K562 (cell line): Measurements from ENCODE around the gene CACNA2D3. TPM values are rescaled to one million over a fixed set of nuclear protein-coding genes. Genes with fewer than 3 reads are reported as not detected.

Source experiments
- ATAC-seq: fragments of 200-7000 bp; cut with Tn5 transposase; 3 replicates; pipeline ENCODE4 v1.9.1; 2020; ENCODE audit warnings: moderate library complexity
- BruUV-seq: library from RNA; stranded (reverse); fragments of 400-500 nt; replicated peaks from 2 replicates; lab custom pipeline; 2021; lab: Mats Ljungman, UMichigan
- CTCF ChIA-PET: fragments of 300-600 bp; formaldehyde crosslinking; extraction: SDS; loops from one replicate; lab custom pipeline; 2021; ENCODE audit warnings: low intra/inter-chr PET ratio; lab: Yijun Ruan, JAX
- POLR2A ChIA-PET: fragments of 300-600, 350-650 bp; sonication (Branson Sonifier 250); formaldehyde crosslinking; extraction: SDS; loops from one replicate; lab custom pipeline; 2021; ENCODE audit warnings: antibody characterized with exemption, inconsistent platforms; lab: Yijun Ruan, JAX
- DNase-seq, 4 experiments: peaks; one replicate each; pipeline versions ENCODE4 v3.0.0 to v3.0.0-alpha.2; 2011 to 2018; ENCODE audit warnings: low spot score in 3 of 4, mixed read lengths in 3 of 4; ENCODE audit errors: extremely low read depth in 1 of 4
- FAIRE-seq: peaks from 2 replicates; lab custom pipeline; 2011; peaks lifted over from hg19 to GRCh38; lab: Jason Lieb, UNC
- H2AFZ ChIP-seq: 2 replicates; pipeline ENCODE4 v1.6.0; 2011; ENCODE audit warnings: low read depth, low read length, control low read depth, inconsistent platforms
- H3K27ac ChIP-seq: fragments of 200-600 bp; 3 replicates; pipeline ENCODE4 v1.8.0; 2011; ENCODE audit warnings: low read depth, mild to moderate bottlenecking, control low read depth, inconsistent platforms, low read length, moderate library complexity, mixed read lengths; ENCODE audit errors: extremely low read depth
- H3K27me3 ChIP-seq, 2 experiments: fragments of 300-600 bp in 1 of 2; 2 replicates in 1 of 2; 3 replicates in 1 of 2; pipeline versions ENCODE4 v1.6.0 to v1.8.0; 2011; ENCODE audit warnings: inconsistent platforms in 2 of 2, low read length in 2 of 2, mild to moderate bottlenecking in 1 of 2, mixed read lengths in 1 of 2, moderate library complexity in 1 of 2; ENCODE audit not compliant: control insufficient read depth in 2 of 2, insufficient read depth in 2 of 2
- H3K36me3 ChIP-seq: fragments of 300-600 bp; 3 replicates; pipeline ENCODE4 v1.8.0; 2011; ENCODE audit warnings: mild to moderate bottlenecking, low read length, inconsistent platforms; ENCODE audit not compliant: control insufficient read depth, insufficient read depth
- H3K4me1 ChIP-seq, 2 experiments: fragments of 200-600 bp in 1 of 2; replicated peaks in 1 of 2; 2 replicates in 1 of 2; 3 replicates in 1 of 2; pipeline versions ENCODE4 v1.5.1 to v1.8.0; 2011; ENCODE audit warnings: inconsistent platforms in 2 of 2, low read length in 2 of 2, mild to moderate bottlenecking in 1 of 2, mixed read lengths in 1 of 2, moderate library complexity in 1 of 2; ENCODE audit not compliant: control insufficient read depth in 2 of 2, insufficient read depth in 2 of 2
- H3K4me2 ChIP-seq: 2 replicates; pipeline ENCODE4 v1.6.1; 2011; ENCODE audit warnings: low read length, control low read depth, inconsistent platforms, mixed read lengths; ENCODE audit not compliant: insufficient read depth
- H3K4me3 ChIP-seq: fragments of 200-600 bp; sonication (generic), shearing (Covaris generic); 2 replicates; pipeline ENCODE4 v1.5.1; 2016; ENCODE audit warnings: control low read depth, inconsistent platforms
- H3K79me2 ChIP-seq: fragments of 200-600 bp; 3 replicates; pipeline ENCODE4 v1.8.0; 2011; ENCODE audit warnings: low read length, inconsistent platforms; ENCODE audit not compliant: control insufficient read depth, insufficient read depth
- H3K9ac ChIP-seq, 2 experiments: 2 replicates each; pipeline versions ENCODE4 v1.6.0 to v1.6.1; 2011; ENCODE audit warnings: low read depth in 2 of 2, low read length in 2 of 2, control low read depth in 1 of 2, inconsistent platforms in 1 of 2, mild to moderate bottlenecking in 1 of 2, mixed read lengths in 1 of 2; ENCODE audit not compliant: insufficient read depth in 1 of 2
- H3K9me1 ChIP-seq: one replicate; pipeline ENCODE4 v1.6.0; 2011; ENCODE audit warnings: inconsistent platforms, mild to moderate bottlenecking, low read length, moderate library complexity; ENCODE audit not compliant: control insufficient read depth, insufficient read depth
- H3K9me3 ChIP-seq: replicated peaks from 2 replicates; pipeline ENCODE4 v1.5.1; 2011; ENCODE audit warnings: low read depth, low read length, inconsistent platforms; ENCODE audit not compliant: control insufficient read depth, insufficient read depth
- H4K20me1 ChIP-seq: replicated peaks from 2 replicates; pipeline ENCODE4 v1.6.1; 2011; ENCODE audit warnings: low read length, inconsistent platforms, mixed read lengths; ENCODE audit not compliant: control insufficient read depth, insufficient read depth
- GMEB1 ChIP-seq: fragments of 250-450 bp; sonication (Bioruptor Pico); IDR thresholded peaks from 2 replicates; pipeline ENCODE4 v1.4.0; 2020; ENCODE audit warnings: mild to moderate bottlenecking
- JUND ChIP-seq, 2 experiments: IDR thresholded peaks; 2 replicates in 1 of 2; 3 replicates in 1 of 2; pipeline ENCODE4 v1.6.1; 2011; ENCODE audit warnings: borderline replicate concordance in 2 of 2, low read depth in 2 of 2, low read length in 2 of 2, improper control_type of control experiment in 1 of 2, missing biosample characterization in 1 of 2, missing genetic modification characterization in 1 of 2, missing genetic modification reagents in 1 of 2
- NCOA6 ChIP-seq: fragments of 450-650 bp; IDR thresholded peaks from 2 replicates; pipeline ENCODE4 v1.6.1; 2017; ENCODE audit warnings: mild to moderate bottlenecking
- SFPQ ChIP-seq: fragments of 200-400 bp; formaldehyde crosslinking; IDR thresholded peaks from 2 replicates; pipeline ENCODE4 v1.6.1; 2017; ENCODE audit warnings: mild to moderate bottlenecking, low read depth, low read length, moderate library complexity
- WGBS: fragments of 100-300 bp; shearing (Covaris generic); methylation state at CpG from one replicate; pipeline ENCODE4 v1.1.6; 2016; ENCODE audit warnings: low coverage, mixed read lengths; ENCODE audit not compliant: insufficient coverage; ENCODE audit errors: missing lambda C conversion rate; 5-methylcytosine and 5-hydroxymethylcytosine counted together
- in situ Hi-C: fragments of 300-500 bp; cut with MboI; formaldehyde crosslinking; loops from 4 replicates; pipeline ENCODE4 v1.15.0; 2018; ENCODE audit warnings: inconsistent platforms, mixed read lengths
- intact Hi-C: fragments of 100-400 bp; cut with micrococcal nuclease; formaldehyde crosslinking; loops from 2 replicates; pipeline ENCODE4 v1.14.2; 2022
- polyA plus RNA-seq, 8 experiments: library from polyadenylated mRNA; depleted of rRNA in 4 of 8; stranded (reverse) in 5 of 8; unstranded in 3 of 8; fragments of >200 nt; fragmentation: Nextera tagmentation in 2 of 8; fragmentation: Illumina TruSeq in 1 of 8; extraction: Ambion mirVana in 2 of 8; extraction: Trizol in 1 of 8; gene quantifications; 2 replicates each; pipeline versions ENCODE4 v1.2.1 to v1.2.3, GENCODE V29; 2011 to 2014; ENCODE audit warnings: inconsistent platforms in 1 of 8, missing spikeins in 1 of 8
- total RNA-seq, 7 experiments: library from RNA; depleted of rRNA in 6 of 7; stranded (reverse); fragments of >200 nt in 6 of 7; fragmentation: Illumina TruSeq in 2 of 7; extraction: Trizol in 2 of 7; gene quantifications; 2 replicates each; pipeline versions ENCODE4 v1.2.1 to v1.2.3, GENCODE V29; 2011 to 2021; ENCODE audit warnings: low replicate concordance in 1 of 7

The CACNA2D3 gene
- total and polyA plus RNA-seq, 9 of the 15 experiments (the other 6 are each of a cell fraction or from before 2014, with no cell fraction given) = 0.01 TPM; not detected in 8

- no peaks in the 10 kb centered on the region for H3K9me1 ChIP-seq
- no peak overlapping the region for H3K4me3 ChIP-seq
- H3K27ac ChIP-seq = no peak overlapping the region
- H3K79me2 ChIP-seq = no peaks in the 10 kb centered on the region
- POLR2A ChIA-PET = no interaction called here
- H3K9me3 ChIP-seq = no peaks in the 10 kb centered on the region
- 0% methylated on average over 5 of the region's 5 CpGs for WGBS
- no peaks in the 10 kb centered on the region for H4K20me1 ChIP-seq
- no peak overlapping the region for H2AFZ ChIP-seq
- ATAC-seq = no peak
- H3K36me3 ChIP-seq = no peaks in the 10 kb centered on the region
- no peaks in the 10 kb centered on the region for H3K27me3 ChIP-seq
- no peaks in the 10 kb centered on the region for H3K4me1 ChIP-seq
- intact Hi-C loops = no loop called here
- DNase-seq = no peak
- no peak for FAIRE-seq
- no TSS peak for BruUV-seq
- in situ Hi-C loops = no loop called here
- H3K4me2 ChIP-seq = no peak overlapping the region
- CTCF ChIA-PET = no interaction called here
- no peak overlapping the region for H3K9ac ChIP-seq
- TF ChIP-seq NCOA6 = no peak
- no peak for TF ChIP-seq JUND (IDR thresholded peaks at IDR 0.05; ENCODE audit: borderline replicate concordance, low read depth, low read length)
- no peak for TF ChIP-seq JUND (tag; IDR thresholded peaks at IDR 0.05; ENCODE audit: borderline replicate concordance, low read depth, low read length)
- no peak for TF ChIP-seq GMEB1 (CRISPR knock-in tag)
- TF ChIP-seq SFPQ = no peak
These were observed 553.7 kb downstream of the CACNA2D3 start for GRCh38 chr3:54676087-54676486.
